KMS-11 (cell line): ENCODE results near the gene GDAP1L1.
"Not testable (repeated sequence)": the region's sequence is repeated elsewhere in the genome, so short reads cannot be mapped to it uniquely, and the experiment has no call there.

Source experiments
- H2AFZ ChIP-seq: fragments of 200-600 bp; sonication (generic); 2 replicates; pipeline ENCODE4 v1.6.1; 2016; ENCODE audit warnings: antibody characterized with exemption, mixed run types, low read depth
- H3K27ac ChIP-seq: fragments of 200-600 bp; sonication (generic); 2 replicates; pipeline ENCODE4 v1.6.1; 2016; ENCODE audit warnings: mild to moderate bottlenecking, mixed run types
- H3K27me3 ChIP-seq: fragments of 200-600 bp; sonication (generic); 2 replicates; pipeline ENCODE4 v1.6.1; 2017; ENCODE audit warnings: mild to moderate bottlenecking, low read depth, mixed run types, moderate library complexity; ENCODE audit not compliant: insufficient read depth
- H3K36me3 ChIP-seq: fragments of 200-600 bp; sonication (generic); 2 replicates; pipeline ENCODE4 v1.6.1; 2017; ENCODE audit warnings: mild to moderate bottlenecking, mixed run types; ENCODE audit not compliant: insufficient read depth
- H3K4me1 ChIP-seq: fragments of 200-600 bp; sonication (generic); 2 replicates; pipeline ENCODE4 v1.6.1; 2016; ENCODE audit warnings: mild to moderate bottlenecking, low read depth, mixed run types; ENCODE audit not compliant: poor library complexity, severe bottlenecking
- H3K4me2 ChIP-seq: fragments of 200-600 bp; sonication (generic); 2 replicates; pipeline ENCODE4 v1.7.0; 2016; ENCODE audit warnings: mild to moderate bottlenecking, mixed run types
- H3K4me3 ChIP-seq: fragments of 200-600 bp; sonication (generic); IDR thresholded peaks from 2 replicates; pipeline ENCODE4 v1.6.1; 2017; ENCODE audit warnings: low read depth, low read length, mixed read lengths; ENCODE audit not compliant: insufficient read depth
- H3K79me2 ChIP-seq: fragments of 200-600 bp; sonication (generic); 2 replicates; pipeline ENCODE4 v1.6.1; 2016; ENCODE audit warnings: low read depth, mixed run types; ENCODE audit not compliant: insufficient read depth
- H3K9ac ChIP-seq: fragments of 200-600 bp; sonication (generic); 2 replicates; pipeline ENCODE4 v1.6.1; 2016; ENCODE audit warnings: mild to moderate bottlenecking, mixed run types
- H4K20me1 ChIP-seq: fragments of 200-600 bp; sonication (generic); 2 replicates; pipeline ENCODE4 v1.6.1; 2016; ENCODE audit warnings: mild to moderate bottlenecking, mixed run types; ENCODE audit not compliant: insufficient read depth
- CTCF ChIP-seq: fragments of 200-600 bp; sonication (generic); conservative IDR thresholded peaks from 2 replicates; pipeline ENCODE4 v1.6.1; 2017; ENCODE audit warnings: low read depth, mild to moderate bottlenecking, antibody characterized with exemption, low read length, moderate library complexity, mixed read lengths

The GDAP1L1 gene

GRCh38 chr20:44235702-44236101 is 11.4 kb upstream of the GDAP1L1 start:
- Histone ChIP-seq H3K4me1 (peaks cover 12% of the 10 kb centered on the region), H3K4me2 (no peak overlapping the region), H4K20me1 (no peaks in the 10 kb centered on the region), H3K27ac (no peak overlapping the region), H3K27me3 (no peaks in the 10 kb centered on the region), H3K9ac (no peak overlapping the region), H3K79me2 (no peaks in the 10 kb centered on the region), H3K36me3 (no peaks in the 10 kb centered on the region), H3K4me3 (no peak overlapping the region), H2AFZ (no peak overlapping the region)
- TF ChIP-seq CTCF = no peak

- not testable (repeated sequence) for H3K27ac ChIP-seq, H2AFZ ChIP-seq, H3K27me3 ChIP-seq, H3K9ac ChIP-seq, H3K4me2 ChIP-seq, H3K4me3 ChIP-seq, H3K36me3 ChIP-seq, H3K79me2 ChIP-seq, H4K20me1 ChIP-seq
- H3K4me1 ChIP-seq = peaks cover 12% of the 10 kb centered on the region
These were observed 10.3 kb upstream of the GDAP1L1 start for GRCh38 chr20:44236840-44237239.

- no peak for TF ChIP-seq CTCF
- H3K27me3 ChIP-seq = no peaks in the 10 kb centered on the region
- no peak overlapping the region for H3K27ac ChIP-seq
These were observed 5.3 kb upstream of the GDAP1L1 start for GRCh38 chr20:44241796-44242195.

GRCh38 chr20:44245977-44246376 is 1.1 kb upstream of the GDAP1L1 start:
- Histone ChIP-seq H4K20me1 (no peaks in the 10 kb centered on the region), H2AFZ (no peak overlapping the region), H3K4me3 (no peak overlapping the region), H3K9ac (no peak overlapping the region), H3K79me2 (no peaks in the 10 kb centered on the region), H3K27me3 (no peaks in the 10 kb centered on the region), H3K4me1 (no peaks in the 10 kb centered on the region), H3K4me2 (no peak overlapping the region), H3K36me3 (no peaks in the 10 kb centered on the region), H3K27ac (no peak overlapping the region)
- no peak for TF ChIP-seq CTCF

More at GRCh38 chr20:44241796-44242195, 5.3 kb upstream of the GDAP1L1 start:
- H2AFZ ChIP-seq = no peak overlapping the region
- no peaks in the 10 kb centered on the region for H3K4me1 ChIP-seq
- H3K4me3 ChIP-seq = no peak overlapping the region
- no peaks in the 10 kb centered on the region for H3K79me2 ChIP-seq
- no peaks in the 10 kb centered on the region for H4K20me1 ChIP-seq
- H3K9ac ChIP-seq = no peak overlapping the region
- no peaks in the 10 kb centered on the region for H3K36me3 ChIP-seq
- H3K4me2 ChIP-seq = no peak overlapping the region

- no peaks in the 10 kb centered on the region for H3K4me1 ChIP-seq
- no peaks in the 10 kb centered on the region for H3K36me3 ChIP-seq
- no peaks in the 10 kb centered on the region for H3K79me2 ChIP-seq
- TF ChIP-seq CTCF = peak; percentile 37; the same call in 1 of the 2 replicates
- no peak overlapping the region for H3K4me2 ChIP-seq
- H3K27me3 ChIP-seq = no peaks in the 10 kb centered on the region
- no peak overlapping the region for H3K4me3 ChIP-seq
- no peaks in the 10 kb centered on the region for H4K20me1 ChIP-seq
- H3K27ac ChIP-seq = no peak overlapping the region
- H2AFZ ChIP-seq = no peak overlapping the region
- no peak overlapping the region for H3K9ac ChIP-seq
These were observed 690 bp downstream of the GDAP1L1 start for GRCh38 chr20:44247586-44248409.
